SK-N-SH (cell line): ENCODE data around the gene IGFBPL1. TPM values are rescaled to one million over a fixed set of nuclear protein-coding genes. Genes with fewer than 3 reads are reported as not detected.

ENCODE experiments used
- CTCF ChIA-PET: fragments of 300-600, 350-600 bp; formaldehyde crosslinking; extraction: SDS; loops from one replicate; lab custom pipeline; 2021; lab: Yijun Ruan, JAX
- POLR2A ChIA-PET: fragments of 350-600 bp; sonication (Branson Sonifier 250); formaldehyde crosslinking; extraction: SDS; loops from one replicate; lab custom pipeline; 2020; ENCODE audit warnings: antibody characterized with exemption, inconsistent platforms; lab: Yijun Ruan, JAX
- DNase-seq: peaks from one replicate; pipeline ENCODE4 v3.0.0; 2012
- H2AFZ ChIP-seq: fragments of 200-600 bp; sonication (generic); 2 replicates; pipeline ENCODE4 v1.8.1; 2016; ENCODE audit warnings: antibody characterized with exemption, mild to moderate bottlenecking, low read depth
- H3F3A ChIP-seq: fragments of 200-600 bp; sonication (generic); replicated peaks from 2 replicates; pipeline ENCODE3; 2016; ENCODE audit warnings: antibody characterized with exemption, mild to moderate bottlenecking; ENCODE audit not compliant: insufficient read depth
- H3K27ac ChIP-seq, 2 experiments: fragments of 200-500 bp in 1 of 2; fragments of 200-600 bp in 1 of 2; sonication (Bioruptor generic) in 1 of 2; sonication (generic), shearing (Covaris generic) in 1 of 2; 2 replicates each; pipeline versions ENCODE4 v1.5.1 to v1.6.1; 2014 to 2016; ENCODE audit warnings: low read depth in 2 of 2, inconsistent platforms in 1 of 2, low read length in 1 of 2, mild to moderate bottlenecking in 1 of 2, mixed read lengths in 1 of 2
- H3K27me3 ChIP-seq: fragments of 200-600 bp; sonication (generic), shearing (Covaris generic); 2 replicates; pipeline ENCODE4 v1.6.1; 2016; ENCODE audit warnings: mixed run types; ENCODE audit not compliant: insufficient read depth
- H3K36me3 ChIP-seq, 2 experiments: fragments of 200-500 bp in 1 of 2; fragments of 200-600 bp in 1 of 2; sonication (Bioruptor generic) in 1 of 2; sonication (generic) in 1 of 2; replicated peaks in 1 of 2; 2 replicates each; pipeline versions ENCODE3 to v1.5.1; 2014 to 2016; ENCODE audit warnings: low read length in 1 of 2, mild to moderate bottlenecking in 1 of 2; ENCODE audit not compliant: insufficient read depth in 2 of 2, control insufficient read depth in 1 of 2
- H3K4me1 ChIP-seq, 2 experiments: fragments of 200-500 bp in 1 of 2; fragments of 200-600 bp in 1 of 2; sonication (Bioruptor generic) in 1 of 2; sonication (generic), shearing (Covaris generic) in 1 of 2; 2 replicates each; pipeline versions ENCODE4 v1.5.1 to v1.6.1; 2014 to 2016; ENCODE audit warnings: low read depth in 1 of 2, low read length in 1 of 2, mixed run types in 1 of 2; ENCODE audit not compliant: insufficient read depth in 2 of 2, control insufficient read depth in 1 of 2
- H3K4me2 ChIP-seq: fragments of 200-600 bp; sonication (generic), shearing (Covaris generic); 2 replicates; pipeline ENCODE4 v1.6.1; 2017; ENCODE audit warnings: mixed run types
- H3K4me3 ChIP-seq, 2 experiments: fragments of 200-500 bp in 1 of 2; fragments of 200-600 bp in 1 of 2; sonication (Bioruptor generic) in 1 of 2; sonication (generic), shearing (Covaris generic) in 1 of 2; 2 replicates each; pipeline versions ENCODE4 v1.5.1 to v1.8.1; 2014 to 2016; ENCODE audit warnings: low read depth in 2 of 2, inconsistent platforms in 1 of 2, low read length in 1 of 2, mild to moderate bottlenecking in 1 of 2, mixed read lengths in 1 of 2, moderate library complexity in 1 of 2
- H3K79me2 ChIP-seq: fragments of 200-600 bp; sonication (generic); 2 replicates; pipeline ENCODE4 v1.8.1; 2017; ENCODE audit warnings: mild to moderate bottlenecking; ENCODE audit not compliant: insufficient read depth
- H3K9ac ChIP-seq: fragments of 200-600 bp; sonication (generic); 2 replicates; pipeline ENCODE4 v1.6.1; 2017; ENCODE audit warnings: mixed run types
- H3K9me2 ChIP-seq: fragments of 200-600 bp; sonication (generic); 2 replicates; pipeline ENCODE4 v1.6.1; 2017; ENCODE audit warnings: mixed run types
- H3K9me3 ChIP-seq: fragments of 200-600 bp; sonication (generic); 2 replicates; pipeline ENCODE4 v1.6.1; 2017; ENCODE audit warnings: mixed run types, mild to moderate bottlenecking, moderate library complexity
- H4K20me1 ChIP-seq: fragments of 200-600 bp; sonication (generic); 2 replicates; pipeline ENCODE4 v1.6.1; 2017; ENCODE audit warnings: mild to moderate bottlenecking, mixed run types; ENCODE audit not compliant: insufficient read depth
- CHD2 ChIP-seq: fragments of 150-350 bp; IDR thresholded peaks from 2 replicates; pipeline ENCODE4 v1.6.1; 2018; ENCODE audit warnings: low read length; ENCODE audit not compliant: partially characterized antibody
- CTCF ChIP-seq: fragments of 200-600 bp; sonication (generic); IDR thresholded peaks from 2 replicates; pipeline ENCODE4 v1.6.1; 2017; ENCODE audit warnings: antibody characterized with exemption, mild to moderate bottlenecking, moderate library complexity
- FOXJ3 ChIP-seq: sonication (generic); formaldehyde crosslinking; IDR thresholded peaks from 2 replicates; pipeline ENCODE4 v1.5.1; 2020; ENCODE audit warnings: mild to moderate bottlenecking, missing genetic modification reagents
- IRF3 ChIP-seq: fragments of 150-350 bp; IDR thresholded peaks from 2 replicates; pipeline ENCODE4 v1.6.1; 2016; ENCODE audit warnings: mild to moderate bottlenecking, low read depth, low read length
- JUND ChIP-seq: IDR thresholded peaks from 2 replicates; pipeline ENCODE4 v1.4.0; 2012
- MAX ChIP-seq: IDR thresholded peaks from 2 replicates; pipeline ENCODE4 v1.4.0; 2012; ENCODE audit warnings: low read depth
- MEF2A ChIP-seq: IDR thresholded peaks from 2 replicates; pipeline ENCODE4 v1.4.0; 2012; ENCODE audit warnings: low read depth, borderline replicate concordance
- MXI1 ChIP-seq: IDR thresholded peaks from 2 replicates; pipeline ENCODE4 v1.6.1; 2012; ENCODE audit warnings: mild to moderate bottlenecking, low read depth, low read length, improper control_type of control experiment
- PBX3 ChIP-seq: IDR thresholded peaks from 2 replicates; pipeline ENCODE4; 2012
- RCOR1 ChIP-seq: fragments of 150-350 bp; IDR thresholded peaks from 2 replicates; pipeline ENCODE4 v1.6.1; 2017; ENCODE audit warnings: antibody characterized with exemption, low read length
- REST ChIP-seq: IDR thresholded peaks from 2 replicates; pipeline ENCODE4 v1.6.1; 2012; ENCODE audit warnings: mild to moderate bottlenecking, low read depth, low read length, moderate library complexity
- SIN3A ChIP-seq: IDR thresholded peaks from 2 replicates; pipeline ENCODE4 v1.6.1; 2012; ENCODE audit warnings: low read depth, mild to moderate bottlenecking, low read length, moderate library complexity, borderline replicate concordance
- SMC3 ChIP-seq: IDR thresholded peaks from 2 replicates; pipeline ENCODE4 v1.6.1; 2012; ENCODE audit warnings: low read depth, low read length, improper control_type of control experiment
- TAF1 ChIP-seq: IDR thresholded peaks from 2 replicates; pipeline ENCODE4 v1.6.1; 2012; ENCODE audit warnings: low read depth, mild to moderate bottlenecking, low read length, moderate library complexity, borderline replicate concordance
- TCF12 ChIP-seq: IDR thresholded peaks from 2 replicates; pipeline ENCODE4 v1.4.0; 2012
- TEAD4 ChIP-seq: IDR thresholded peaks from 2 replicates; pipeline ENCODE4 v1.4.0; 2012; ENCODE audit warnings: mild to moderate bottlenecking, borderline replicate concordance; ENCODE audit not compliant: insufficient read depth
- USF2 ChIP-seq: fragments of 150-350 bp; IDR thresholded peaks from 2 replicates; pipeline ENCODE4 v1.6.1; 2017; ENCODE audit warnings: antibody characterized with exemption, low read length, low read depth, borderline replicate concordance
- ZBTB33 ChIP-seq: IDR thresholded peaks from 2 replicates; pipeline ENCODE4 v1.4.0; 2012; ENCODE audit warnings: low read depth, borderline replicate concordance
- WGBS: methylation state at CpG from one replicate; pipeline ENCODE4 v1.1.6; 2017; ENCODE audit warnings: low lambda C conversion rate; 5-methylcytosine and 5-hydroxymethylcytosine counted together
- polyA plus RNA-seq, 3 experiments: library from polyadenylated mRNA; depleted of rRNA; stranded (reverse); fragments of >200 nt; gene quantifications; 2 replicates each; pipeline ENCODE4 v1.2.3, GENCODE V29; 2012

The IGFBPL1 gene
- polyA plus RNA-seq, 1 of the 3 experiments (the other 2 are of a cell fraction) = 0.41 TPM

- H3K4me2 ChIP-seq = no peak overlapping the region
- POLR2A ChIA-PET = no interaction called here
- no peak overlapping the region for H2AFZ ChIP-seq
- TF ChIP-seq JUND (no peak), CHD2 (no peak), MXI1 (no peak), USF2 (no peak), FOXJ3 (CRISPR knock-in tag) (no peak), ZBTB33 (no peak), PBX3 (no peak), TAF1 (no peak), REST (no peak), CTCF (no peak), SMC3 (no peak), RCOR1 (no peak), TEAD4 (no peak), SIN3A (no peak), IRF3 (no peak), MEF2A (no peak), MAX (no peak), TCF12 (no peak)
- TF ChIP-seq, all 33 proteins: peak for 0
- H3K27me3 ChIP-seq = no peaks in the 10 kb centered on the region
- no peaks in the 10 kb centered on the region for H3K9me2 ChIP-seq
- no peaks in the 10 kb centered on the region for H3K9me3 ChIP-seq
- 29% methylated on average over 2 of the region's 2 CpGs for WGBS
- no peak overlapping the region for H3K4me3 ChIP-seq
- no peaks in the 10 kb centered on the region for H3K4me1 ChIP-seq
- CTCF ChIA-PET = interaction anchor here (3.8 kb wide), 1 partner anchor 11 kb away, joined by 22 read pairs; no protein-coding TSS in a partner anchor
- no peaks in the 10 kb centered on the region for H3F3A ChIP-seq
- no peaks in the 10 kb centered on the region for H3K79me2 ChIP-seq
- H4K20me1 ChIP-seq = no peaks in the 10 kb centered on the region
- H3K27ac ChIP-seq = no peak overlapping the region
- no peaks in the 10 kb centered on the region for H3K36me3 ChIP-seq
- no peak overlapping the region for H3K9ac ChIP-seq
- no peak for DNase-seq
Measured at GRCh38 chr9:38443597-38443996, 19.3 kb upstream of the IGFBPL1 start.
